Astrocyte of the spinal cord (primary cell): ENCODE data around the gene PPY.

Experiments
- DNase-seq: peaks from one replicate; pipeline ENCODE4 v3.0.0; 2011; ENCODE audit warnings: low read depth, low spot score
- H3K4me3 ChIP-seq: 2 replicates; pipeline ENCODE4 v1.5.1; 2011; ENCODE audit warnings: low read depth, mild to moderate bottlenecking, low read length, moderate library complexity
- in situ Hi-C: cut with HindIII; loops from 2 replicates; pipeline ENCODE4 v1.10.0; 2017; ENCODE audit warnings: low sequenced_read_pairs
- TF ChIP-seq, protein P1 (sequence below): IDR thresholded peaks from 2 replicates; pipeline ENCODE4 v1.5.1; 2012; ENCODE audit warnings: low read depth, mild to moderate bottlenecking, low read length, inconsistent platforms

Gene PPY

GRCh38 chr17:43924558-43924957 lies 17.7 kb downstream of the PPY start:
- DNase-seq, result no peak
- TF ChIP-seq, protein P1, sequence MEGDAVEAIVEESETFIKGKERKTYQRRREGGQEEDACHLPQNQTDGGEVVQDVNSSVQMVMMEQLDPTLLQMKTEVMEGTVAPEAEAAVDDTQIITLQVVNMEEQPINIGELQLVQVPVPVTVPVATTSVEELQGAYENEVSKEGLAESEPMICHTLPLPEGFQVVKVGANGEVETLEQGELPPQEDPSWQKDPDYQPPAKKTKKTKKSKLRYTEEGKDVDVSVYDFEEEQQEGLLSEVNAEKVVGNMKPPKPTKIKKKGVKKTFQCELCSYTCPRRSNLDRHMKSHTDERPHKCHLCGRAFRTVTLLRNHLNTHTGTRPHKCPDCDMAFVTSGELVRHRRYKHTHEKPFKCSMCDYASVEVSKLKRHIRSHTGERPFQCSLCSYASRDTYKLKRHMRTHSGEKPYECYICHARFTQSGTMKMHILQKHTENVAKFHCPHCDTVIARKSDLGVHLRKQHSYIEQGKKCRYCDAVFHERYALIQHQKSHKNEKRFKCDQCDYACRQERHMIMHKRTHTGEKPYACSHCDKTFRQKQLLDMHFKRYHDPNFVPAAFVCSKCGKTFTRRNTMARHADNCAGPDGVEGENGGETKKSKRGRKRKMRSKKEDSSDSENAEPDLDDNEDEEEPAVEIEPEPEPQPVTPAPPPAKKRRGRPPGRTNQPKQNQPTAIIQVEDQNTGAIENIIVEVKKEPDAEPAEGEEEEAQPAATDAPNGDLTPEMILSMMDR, result no peak
- in situ Hi-C loops, result no loop called here
- no peak overlapping the region for H3K4me3 ChIP-seq

- no peak overlapping the region for H3K4me3 ChIP-seq
- in situ Hi-C loops, result no loop called here
- no peak for DNase-seq
- TF ChIP-seq, protein P1, result no peak
Measured at GRCh38 chr17:43920500-43921095, 21.7 kb downstream of the PPY start.

DNA sequence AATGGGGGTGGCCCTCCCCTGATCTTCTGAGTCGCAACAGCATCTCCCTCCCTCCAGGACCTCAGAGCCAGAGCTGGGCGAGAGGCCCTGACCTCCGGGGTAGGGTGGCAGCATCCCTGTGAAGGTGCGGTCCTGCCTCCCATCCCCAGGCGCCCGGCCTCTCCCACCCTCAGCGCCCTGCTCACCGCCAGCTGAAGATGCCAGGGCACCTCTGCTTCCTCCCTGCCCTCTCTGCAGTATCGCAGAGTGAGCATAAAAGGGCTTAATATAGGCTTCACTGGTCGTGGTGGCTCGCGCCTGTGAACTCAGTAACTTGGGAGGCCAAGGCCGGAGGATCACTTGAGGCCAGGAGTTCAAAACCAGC lies 24.3 kb downstream of the PPY start:
- in situ Hi-C loops, result no loop called here
- no peak overlapping the region for H3K4me3 ChIP-seq
- TF ChIP-seq, protein P1, result no peak
- no peak for DNase-seq

DNA sequence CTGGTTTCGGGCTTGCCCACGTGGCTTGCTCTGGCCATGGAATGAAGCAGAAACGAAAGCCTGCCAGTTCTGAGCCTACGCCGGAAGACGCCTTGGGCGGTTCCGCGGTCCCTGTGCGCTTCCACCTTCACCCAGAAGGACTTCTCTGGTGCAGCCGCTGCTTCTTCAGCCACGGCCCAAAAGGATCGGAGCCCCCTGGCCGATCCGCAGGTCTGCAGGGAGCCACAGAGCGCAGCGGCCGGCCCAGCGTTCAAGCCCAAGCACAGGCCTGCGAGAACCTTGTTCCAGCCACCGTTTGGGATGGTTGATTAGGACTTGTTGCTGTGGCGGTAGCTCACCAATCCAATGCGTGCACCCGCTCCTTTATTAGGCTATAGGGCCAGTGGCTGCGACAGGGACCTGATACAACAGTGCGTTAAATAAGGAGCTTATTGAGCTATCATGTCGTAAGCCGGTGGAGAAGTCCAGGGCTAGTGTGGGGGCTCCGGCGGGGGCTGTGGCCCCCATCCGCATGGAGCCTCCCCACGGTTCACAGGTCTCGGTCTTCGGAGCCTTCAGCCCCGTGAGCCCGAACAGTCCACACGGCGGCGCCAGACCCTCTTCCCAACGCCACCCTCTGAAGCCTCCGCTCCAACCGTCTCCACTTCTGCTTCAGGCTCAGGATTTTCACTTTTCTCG lies 24.8 kb downstream of the PPY start:
- peak; percentile 18 for DNase-seq
- TF ChIP-seq, protein P1, result peak; percentile 70
- in situ Hi-C loops, result no loop called here
- no peak overlapping the region for H3K4me3 ChIP-seq

DNA sequence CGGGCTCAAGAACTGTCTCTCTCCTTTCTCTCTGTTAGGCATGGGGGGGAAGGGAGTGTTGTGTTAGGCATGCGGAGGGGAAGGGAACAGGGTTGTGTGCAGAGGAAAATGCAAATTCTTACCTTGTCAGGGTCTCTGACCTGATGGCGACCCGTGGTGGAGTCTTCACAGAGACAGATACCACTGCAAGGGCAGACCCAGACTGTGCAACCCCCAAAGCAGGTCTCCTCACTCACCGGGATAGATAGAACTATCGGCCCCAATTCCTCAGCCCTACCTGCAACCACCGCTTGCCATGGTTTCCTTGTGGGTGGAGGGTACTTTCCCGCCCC lies 25.3 kb downstream of the PPY start:
- in situ Hi-C loops, result no loop called here
- no peak overlapping the region for H3K4me3 ChIP-seq
- DNase-seq, result no peak
- TF ChIP-seq, protein P1, result no peak

GRCh38 chr17:43916385-43916784 lies 25.9 kb downstream of the PPY start:
- DNase-seq, result no peak
- TF ChIP-seq, protein P1, result no peak
- H3K4me3 ChIP-seq, result no peak overlapping the region
- in situ Hi-C loops, result no loop called here
